HCT116 (cell line): ENCODE data around the gene REEP6. TPM values are rescaled to one million over a fixed set of nuclear protein-coding genes. Genes with fewer than 3 reads are reported as not detected.

Experiments used
- ATAC-seq: fragments of 200-7000 bp; cut with Tn5 transposase; 2 replicates; pipeline ENCODE4 v1.9.1; 2020; ENCODE audit warnings: mild to moderate bottlenecking, moderate library complexity
- BruUV-seq: library from RNA; stranded (reverse); fragments of 400-500 nt; replicated peaks from 2 replicates; lab custom pipeline; 2021; lab: Mats Ljungman, UMichigan
- CTCF ChIA-PET: fragments of 300-600 bp; sonication (Branson Sonifier 250); formaldehyde crosslinking; loops from one replicate; lab custom pipeline; 2021; ENCODE audit warnings: antibody characterized with exemption; lab: Charles Lee
- POLR2A ChIA-PET: fragments of 300-600, 350-600 bp; sonication (Branson Sonifier 250); formaldehyde crosslinking; loops from one replicate; lab custom pipeline; 2021; ENCODE audit warnings: antibody characterized with exemption; lab: Charles Lee
- RAD21 ChIA-PET, 2 experiments: fragments of 300-600 bp; sonication (Branson Sonifier 250); formaldehyde crosslinking; loops; one replicate each; lab custom pipeline; 2023; ENCODE audit warnings: low total read pairs in 2 of 2; ENCODE audit not compliant: uncharacterized antibody in 2 of 2, unreplicated experiment in 2 of 2, low non-redundant PET in 1 of 2; lab: Charles Lee
- DNase-seq: peaks from one replicate; pipeline ENCODE4 v3.0.0-alpha.2; 2010; ENCODE audit warnings: low read depth, low spot score
- H2AFZ ChIP-seq: fragments of 200-600 bp; shearing (Covaris generic), sonication (generic); 2 replicates; pipeline ENCODE4 v1.6.1; 2017; ENCODE audit warnings: low read depth, mixed run types, mixed read lengths, antibody characterized with exemption, low read length; ENCODE audit not compliant: poor library complexity, severe bottlenecking
- H3K27ac ChIP-seq: 2 replicates; pipeline ENCODE4 v1.5.1; 2012; ENCODE audit warnings: low read depth, low read length
- H3K27me3 ChIP-seq: fragments of 200-600 bp; sonication (generic); 2 replicates; pipeline ENCODE4 v1.6.1; 2016; ENCODE audit warnings: mixed run types, low read length, mixed read lengths; ENCODE audit not compliant: insufficient read depth
- H3K36me3 ChIP-seq, 2 experiments: fragments of 200-500 bp in 1 of 2; fragments of 200-600 bp in 1 of 2; sonication (Bioruptor generic) in 1 of 2; sonication (generic) in 1 of 2; 2 replicates each; pipeline versions ENCODE4 v1.5.1 to v1.6.1; 2014 to 2016; ENCODE audit warnings: low read length in 2 of 2, inconsistent platforms in 1 of 2, mixed read lengths in 1 of 2, mixed run types in 1 of 2; ENCODE audit not compliant: insufficient read depth in 2 of 2, control insufficient read depth in 1 of 2
- H3K4me1 ChIP-seq, 2 experiments: fragments of 200-600 bp in 1 of 2; sonication (generic) in 1 of 2; 2 replicates each; pipeline versions ENCODE4 v1.5.1 to v1.6.1; 2012 to 2017; ENCODE audit warnings: low read length in 2 of 2, inconsistent platforms in 1 of 2, mild to moderate bottlenecking in 1 of 2, mixed read lengths in 1 of 2, mixed run types in 1 of 2, moderate library complexity in 1 of 2; ENCODE audit not compliant: insufficient read depth in 2 of 2, control insufficient read depth in 1 of 2
- H3K4me2 ChIP-seq: fragments of 200-600 bp; sonication (generic); 2 replicates; pipeline ENCODE4 v1.6.1; 2017; ENCODE audit warnings: mixed run types, low read length, mixed read lengths
- H3K4me3 ChIP-seq, 2 experiments: fragments of 200-600 bp in 1 of 2; sonication (generic) in 1 of 2; replicated peaks in 1 of 2; 2 replicates each; pipeline ENCODE4 v1.5.1; 2011 to 2016; ENCODE audit warnings: low read length in 2 of 2, control low read depth in 1 of 2, low read depth in 1 of 2, mild to moderate bottlenecking in 1 of 2, mixed read lengths in 1 of 2, mixed run types in 1 of 2
- H3K79me2 ChIP-seq: fragments of 200-600 bp; sonication (generic); 2 replicates; pipeline ENCODE4 v1.6.1; 2017; ENCODE audit warnings: mild to moderate bottlenecking, mixed run types, low read length, moderate library complexity, mixed read lengths; ENCODE audit not compliant: insufficient read depth
- H3K9ac ChIP-seq: fragments of 200-600 bp; sonication (generic); 2 replicates; pipeline ENCODE4 v1.6.1; 2016; ENCODE audit warnings: low read length, mixed read lengths
- H3K9me2 ChIP-seq: fragments of 200-600 bp; sonication (generic), shearing (Covaris generic); 2 replicates; pipeline ENCODE4 v1.6.1; 2017; ENCODE audit warnings: mixed run types, mild to moderate bottlenecking, moderate library complexity; ENCODE audit not compliant: insufficient read depth
- H3K9me3 ChIP-seq, 2 experiments: fragments of 200-500 bp in 1 of 2; fragments of 200-600 bp in 1 of 2; sonication (Bioruptor generic) in 1 of 2; sonication (generic) in 1 of 2; 2 replicates each; pipeline ENCODE4 v1.6.1; 2014 to 2017; ENCODE audit warnings: low read length in 2 of 2, mixed read lengths in 2 of 2, inconsistent platforms in 1 of 2, low read depth in 1 of 2, mild to moderate bottlenecking in 1 of 2, mixed run types in 1 of 2, moderate library complexity in 1 of 2; ENCODE audit not compliant: control insufficient read depth in 1 of 2, insufficient read depth in 1 of 2
- H4K20me1 ChIP-seq: fragments of 200-600 bp; sonication (generic), shearing (Covaris generic); 2 replicates; pipeline ENCODE4 v1.6.1; 2017; ENCODE audit warnings: mixed run types, mild to moderate bottlenecking, moderate library complexity; ENCODE audit not compliant: insufficient read depth
- CBX3 ChIP-seq: IDR thresholded peaks from 2 replicates; pipeline ENCODE4 v1.6.1; 2012; ENCODE audit warnings: low read depth
- CTCF ChIP-seq, 3 experiments: fragments of 200-600 bp in 1 of 3; sonication (generic) in 1 of 3; IDR thresholded peaks in 2 of 3; conservative IDR thresholded peaks in 1 of 3; 2 replicates each; pipeline ENCODE4 v1.5.1; 2012 to 2017; ENCODE audit warnings: low read depth in 2 of 3, low read length in 2 of 3, antibody characterized with exemption in 1 of 3, borderline replicate concordance in 1 of 3, control low read depth in 1 of 3, mild to moderate bottlenecking in 1 of 3, mixed read lengths in 1 of 3, mixed run types in 1 of 3, moderate library complexity in 1 of 3; ENCODE audit not compliant: insufficient read depth in 1 of 3
- EGR1 ChIP-seq: IDR thresholded peaks from 2 replicates; pipeline ENCODE4 v1.6.1; 2012; ENCODE audit warnings: low read depth
- ELF1 ChIP-seq: IDR thresholded peaks from 2 replicates; pipeline ENCODE4 v1.6.1; 2012; ENCODE audit warnings: low read depth, borderline replicate concordance
- EZH2 ChIP-seq: fragments of 200-600 bp; sonication (generic); IDR thresholded peaks from 2 replicates; pipeline ENCODE4 v1.6.1; 2017; ENCODE audit warnings: antibody characterized with exemption, mixed run types
- EZH2phosphoT487 ChIP-seq: fragments of 200-600 bp; IDR thresholded peaks from 2 replicates; pipeline ENCODE4 v1.6.1; 2018; ENCODE audit warnings: antibody characterized with exemption, borderline replicate concordance
- MAX ChIP-seq: IDR thresholded peaks from 2 replicates; pipeline ENCODE4 v1.6.1; 2012
- POLR2A ChIP-seq: IDR thresholded peaks from 2 replicates; pipeline ENCODE4 v1.7.0; 2011; ENCODE audit warnings: borderline replicate concordance; ENCODE audit not compliant: insufficient read depth, insufficient read length; ENCODE audit errors: extremely low read depth
- RAD21 ChIP-seq: IDR thresholded peaks from 2 replicates; pipeline ENCODE4 v1.6.1; 2012; ENCODE audit warnings: low read depth, mild to moderate bottlenecking
- REST ChIP-seq: IDR thresholded peaks from 2 replicates; pipeline ENCODE4 v1.6.1; 2012; ENCODE audit warnings: low read depth
- SIN3A ChIP-seq: IDR thresholded peaks from 2 replicates; pipeline ENCODE4 v1.6.1; 2012; ENCODE audit warnings: low read depth
- SP1 ChIP-seq: IDR thresholded peaks from 2 replicates; pipeline ENCODE4 v1.6.1; 2012; ENCODE audit warnings: low read depth
- SRF ChIP-seq: IDR thresholded peaks from 2 replicates; pipeline ENCODE4 v1.6.1; 2012; ENCODE audit warnings: low read depth
- TCF7L2 ChIP-seq: IDR thresholded peaks from 2 replicates; pipeline ENCODE4 v1.7.0; 2011; ENCODE audit warnings: borderline replicate concordance, inconsistent platforms; ENCODE audit not compliant: insufficient read depth, insufficient read length; ENCODE audit errors: extremely low read depth
- YY1 ChIP-seq: IDR thresholded peaks from 2 replicates; pipeline ENCODE4 v1.6.1; 2011; ENCODE audit warnings: low read length, low read depth, moderate library complexity, mild to moderate bottlenecking; ENCODE audit not compliant: insufficient replicate concordance; ENCODE audit errors: extremely low read depth
- ZBTB33 ChIP-seq: IDR thresholded peaks from 2 replicates; pipeline ENCODE4 v1.6.1; 2011; ENCODE audit warnings: mild to moderate bottlenecking, low read length, moderate library complexity; ENCODE audit not compliant: insufficient replicate concordance; ENCODE audit errors: extremely low read depth
- ZFX ChIP-seq: fragments of 450-650 bp; IDR thresholded peaks from 2 replicates; pipeline ENCODE4 v1.6.1; 2017
- intact Hi-C: fragments of 100-400 bp; cut with micrococcal nuclease; formaldehyde crosslinking; loops from 2 replicates; pipeline ENCODE4 v1.10.0; 2022
- total RNA-seq: library from RNA; stranded (reverse); gene quantifications from one replicate; pipeline ENCODE4 v1.2.1, GENCODE V29; 2021; ENCODE audit not compliant: unreplicated experiment

Gene REEP6
- total RNA-seq, 1 experiment from 2014 or later, result 53.9 TPM

GRCh38 chr19:1445185-1445931, 45.6 kb upstream of the REEP6 start:
- Histone ChIP-seq H3K9me3 (no peaks in the 10 kb centered on the region), H3K27ac (peak overlapping the region; percentile 82), H3K4me1 (peaks cover 43 to 66% of the 10 kb centered on the region in 2 experiments), H3K4me3 (peak overlapping the region; percentile 48 to 62), H3K36me3 (peaks cover 10 to 20% of the 10 kb centered on the region in 2 experiments), H3K79me2 (peaks cover 23% of the 10 kb centered on the region), H3K9me2 (no peaks in the 10 kb centered on the region), H3K27me3 (no peaks in the 10 kb centered on the region; the same call in 1 of the 2 replicates), H3K9ac (peak overlapping the region; percentile 71), H2AFZ (no peak overlapping the region), H4K20me1 (peaks cover 17% of the 10 kb centered on the region; the same call in 1 of the 2 replicates), H3K4me2 (peak overlapping the region; percentile 99)
- no TSS peak for BruUV-seq
- intact Hi-C loops, result no loop called here
- TF ChIP-seq TCF7L2, result no peak
- TF ChIP-seq EZH2, result no peak
- peak; percentile 59 for TF ChIP-seq RAD21
- TF ChIP-seq EZH2phosphoT487, result no peak
- TF ChIP-seq YY1, result peak; percentile 23
- 0 out of 2 replicates have a peak, but pooled peaks have one; percentile 10 for TF ChIP-seq MAX
- no peak; the same call in 1 of the 2 replicates for TF ChIP-seq CBX3
- TF ChIP-seq ZBTB33, result no peak
- no peak for TF ChIP-seq ELF1
- TF ChIP-seq REST, result no peak
- peak; percentile 94 for TF ChIP-seq EGR1
- peak; percentile 77 to 88 (median 77) for TF ChIP-seq CTCF (IDR thresholded peaks at IDR 0.05 in 2 of 3, conservative IDR thresholded peaks at IDR 0.05 in 1 of 3; ENCODE audit: borderline replicate concordance in 1 of 3, insufficient read depth in 1 of 3, low read depth in 2 of 3, low read length in 2 of 3)
- TF ChIP-seq ZFX, result 0 out of 2 replicates have a peak, but pooled peaks have one; percentile 39
- TF ChIP-seq SP1, result no peak; the same call in 1 of the 2 replicates
- no peak for TF ChIP-seq POLR2A
- TF ChIP-seq SIN3A, result no peak
- no peak for TF ChIP-seq SRF
- ChIA-PET CTCF (interaction anchor here (0.9 to 3.0 kb wide), 7 partner anchors 9 to 381 kb away, joined by 3 to 49 read pairs (median 4); no protein-coding TSS in a partner anchor), RAD21 (interaction anchor here in 1 of 2 experiments (0.6 to 1.3 kb wide), 2 partner anchors 10 to 166 kb away, joined by 3 to 4 read pairs; no protein-coding TSS in a partner anchor), POLR2A (interaction anchor here (0.8 to 3.0 kb wide), 5 partner anchors 9 to 177 kb away, joined by 3 to 28 read pairs (median 3); partner anchors contain the start of gene REEP6)
- peak; percentile 75 for ATAC-seq
- no peak for DNase-seq
